Testis (tissue), 2 donors: ENCODE data around the gene TGFB3.

Experiments
- CTCF ChIP-seq, 3 experiments: fragments of 450-650 bp in 2 of 3; fragments of 200-600 bp in 1 of 3; sonication (generic) in 1 of 3; IDR thresholded peaks; one replicate each; pipeline ENCODE4 v1.5.1; 2016 to 2019; ENCODE audit warnings: antibody characterized with exemption in 3 of 3, mild to moderate bottlenecking in 2 of 3, moderate library complexity in 1 of 3
- POLR2A ChIP-seq: fragments of 450-650 bp; IDR thresholded peaks from one replicate; pipeline ENCODE4 v1.6.1; 2017; ENCODE audit warnings: antibody characterized with exemption, mild to moderate bottlenecking, moderate library complexity

GRCh38 chr14:76019676-76020075, 37.9 kb upstream of the TGFB3 start:
- TF ChIP-seq CTCF (IDR thresholded peaks at IDR 0.05) (no peak), POLR2A (no peak)
